Liver (tissue), 3 donors: Measurements from ENCODE around the gene ZNF594.
"Not testable (repeated sequence)": the region's sequence is repeated elsewhere in the genome, so short reads cannot be mapped to it uniquely, and the experiment has no call there.

ENCODE experiments used
- FOXA1 ChIP-seq: IDR thresholded peaks from 2 replicates; pipeline ENCODE4 v1.6.1; 2016; ENCODE audit warnings: antibody characterized with exemption
- HNF4A ChIP-seq, 2 donors: conservative IDR thresholded peaks; 2 replicates each; pipeline ENCODE4 v1.6.1; 2016; ENCODE audit warnings: antibody characterized with exemption in 2 of 2, mild to moderate bottlenecking in 2 of 2
- RXRA ChIP-seq, 2 donors: IDR thresholded peaks; 2 replicates each; pipeline ENCODE4 v1.6.1; 2017 to 2018; ENCODE audit warnings: antibody characterized with exemption in 2 of 2, mild to moderate bottlenecking in 1 of 2
- TF ChIP-seq, protein P1 (sequence below): fragments of 150-350 bp; IDR thresholded peaks from 2 replicates; pipeline ENCODE4 v1.5.1; 2017; ENCODE audit warnings: improper control_type of control experiment, low read depth, low read length; ENCODE audit not compliant: missing input control
- TF ChIP-seq, protein P2 (sequence below): IDR thresholded peaks from 2 replicates; pipeline ENCODE4 v1.6.1; 2016; ENCODE audit warnings: antibody characterized with exemption
- donor health status: healthy.
- donor health status: healthy.

DNA sequence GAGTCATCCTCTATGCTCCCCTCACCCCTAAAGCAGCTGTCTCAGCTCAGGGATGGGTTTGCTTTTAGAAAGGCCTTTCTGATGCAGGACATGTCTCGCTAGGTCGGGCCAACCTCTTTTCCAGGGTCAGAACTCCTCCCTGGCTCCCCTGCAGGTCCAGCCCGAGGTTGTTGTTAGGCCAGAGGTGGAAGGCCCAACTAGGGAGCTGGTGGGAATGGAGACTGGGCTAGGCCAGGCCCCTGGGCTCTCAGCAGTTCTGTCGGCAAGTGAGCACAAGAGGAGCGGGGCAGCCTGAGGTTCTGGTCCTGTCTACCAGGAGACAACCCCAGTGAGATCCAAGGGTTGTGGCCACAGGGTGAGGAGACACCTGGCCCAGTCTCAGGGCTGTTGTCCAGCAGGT is 61.0 kb downstream of the ZNF594 start:
- TF ChIP-seq RXRA (IDR thresholded peaks at IDR 0.05); HNF4A (conservative IDR thresholded peaks at IDR 0.05); FOXA1: not testable (repeated sequence)
- TF ChIP-seq, protein P1, sequence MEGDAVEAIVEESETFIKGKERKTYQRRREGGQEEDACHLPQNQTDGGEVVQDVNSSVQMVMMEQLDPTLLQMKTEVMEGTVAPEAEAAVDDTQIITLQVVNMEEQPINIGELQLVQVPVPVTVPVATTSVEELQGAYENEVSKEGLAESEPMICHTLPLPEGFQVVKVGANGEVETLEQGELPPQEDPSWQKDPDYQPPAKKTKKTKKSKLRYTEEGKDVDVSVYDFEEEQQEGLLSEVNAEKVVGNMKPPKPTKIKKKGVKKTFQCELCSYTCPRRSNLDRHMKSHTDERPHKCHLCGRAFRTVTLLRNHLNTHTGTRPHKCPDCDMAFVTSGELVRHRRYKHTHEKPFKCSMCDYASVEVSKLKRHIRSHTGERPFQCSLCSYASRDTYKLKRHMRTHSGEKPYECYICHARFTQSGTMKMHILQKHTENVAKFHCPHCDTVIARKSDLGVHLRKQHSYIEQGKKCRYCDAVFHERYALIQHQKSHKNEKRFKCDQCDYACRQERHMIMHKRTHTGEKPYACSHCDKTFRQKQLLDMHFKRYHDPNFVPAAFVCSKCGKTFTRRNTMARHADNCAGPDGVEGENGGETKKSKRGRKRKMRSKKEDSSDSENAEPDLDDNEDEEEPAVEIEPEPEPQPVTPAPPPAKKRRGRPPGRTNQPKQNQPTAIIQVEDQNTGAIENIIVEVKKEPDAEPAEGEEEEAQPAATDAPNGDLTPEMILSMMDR, result not testable (repeated sequence)
- TF ChIP-seq, protein P2, sequence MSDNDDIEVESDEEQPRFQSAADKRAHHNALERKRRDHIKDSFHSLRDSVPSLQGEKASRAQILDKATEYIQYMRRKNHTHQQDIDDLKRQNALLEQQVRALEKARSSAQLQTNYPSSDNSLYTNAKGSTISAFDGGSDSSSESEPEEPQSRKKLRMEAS, result not testable (repeated sequence)
